IPS DF 4.7 (cell line): ENCODE results near the gene PPP1R12B.
"Not testable (repeated sequence)": the region's sequence is repeated elsewhere in the genome, so short reads cannot be mapped to it uniquely, and the experiment has no call there.

ENCODE experiments used
- DNase-seq: peaks from one replicate; pipeline ENCODE4 v3.0.0-alpha.2; 2013; ENCODE audit warnings: low spot score; ENCODE audit errors: extremely low read depth

The PPP1R12B gene

DNA sequence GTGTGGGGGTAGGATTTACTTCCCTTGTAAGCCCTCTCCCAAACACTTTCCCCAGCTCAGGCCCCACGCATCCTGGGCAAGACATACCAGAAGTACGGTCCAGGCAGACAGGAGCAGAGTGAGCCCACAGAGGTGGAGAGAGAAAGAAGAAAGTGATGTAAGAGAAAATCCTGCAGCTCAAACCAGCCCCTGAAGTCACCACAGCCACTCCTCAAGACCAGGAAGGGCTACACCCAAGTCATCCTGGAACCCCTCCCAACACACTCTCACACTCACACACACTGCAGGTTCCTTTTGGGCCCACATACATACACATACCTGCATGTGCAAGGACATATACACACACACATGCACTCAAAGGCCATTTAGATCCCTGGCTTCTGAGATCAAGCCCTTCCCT lies 254.9 kb downstream of the PPP1R12B start:
- DNase-seq: no peak

- DNase-seq: no peak
Observed at GRCh38 chr1:202605515-202605914, 257.0 kb downstream of the PPP1R12B start.

GRCh38 chr1:202612036-202612435 lies 263.5 kb downstream of the PPP1R12B start:
- not testable (repeated sequence) for DNase-seq

- no peak for DNase-seq
Observed at GRCh38 chr1:202613571-202613970, 265.1 kb downstream of the PPP1R12B start.

DNA sequence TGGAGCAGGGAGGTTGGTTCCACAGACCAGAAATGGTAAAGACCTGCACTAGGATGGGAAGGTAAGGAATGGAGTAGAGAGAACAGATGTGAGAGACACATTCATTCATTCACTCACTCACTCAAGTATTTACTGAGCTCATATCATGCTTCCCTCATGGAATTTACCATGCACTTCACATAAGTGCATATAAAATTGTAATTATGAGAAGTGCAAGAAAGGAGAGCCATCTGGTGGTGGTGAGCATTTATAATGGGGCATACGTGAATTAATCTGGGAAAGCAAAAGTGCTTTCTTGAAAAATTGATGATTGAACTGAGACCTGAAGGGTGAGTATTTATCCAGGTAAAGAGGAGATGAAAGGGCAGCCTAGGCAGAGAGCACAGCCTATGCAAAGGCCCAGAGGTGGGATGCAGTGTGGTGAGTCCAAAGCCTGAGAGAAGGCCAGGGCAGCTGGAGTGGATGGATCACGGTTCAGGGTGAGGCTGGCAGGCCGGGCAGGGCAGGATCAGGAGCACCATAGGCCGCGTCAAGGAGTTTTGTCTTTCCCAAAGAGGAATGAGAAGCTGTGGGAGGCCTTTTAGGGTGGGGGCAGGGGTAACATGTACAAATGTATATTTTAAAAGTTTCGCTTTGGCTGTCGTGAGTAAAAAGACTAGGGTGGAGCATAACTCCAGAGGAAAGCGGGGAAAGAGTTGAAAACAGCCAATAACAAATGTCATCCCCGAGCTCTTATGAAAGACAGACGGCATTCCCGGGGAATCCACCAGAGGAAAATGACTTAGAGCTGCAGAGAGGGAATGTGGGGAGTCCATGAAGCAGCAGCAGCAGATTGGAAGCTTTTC lies 266.1 kb downstream of the PPP1R12B start:
- DNase-seq: not testable (repeated sequence)

- DNase-seq: not testable (repeated sequence)
Observed at GRCh38 chr1:202615208-202615500, 266.7 kb downstream of the PPP1R12B start.

DNA sequence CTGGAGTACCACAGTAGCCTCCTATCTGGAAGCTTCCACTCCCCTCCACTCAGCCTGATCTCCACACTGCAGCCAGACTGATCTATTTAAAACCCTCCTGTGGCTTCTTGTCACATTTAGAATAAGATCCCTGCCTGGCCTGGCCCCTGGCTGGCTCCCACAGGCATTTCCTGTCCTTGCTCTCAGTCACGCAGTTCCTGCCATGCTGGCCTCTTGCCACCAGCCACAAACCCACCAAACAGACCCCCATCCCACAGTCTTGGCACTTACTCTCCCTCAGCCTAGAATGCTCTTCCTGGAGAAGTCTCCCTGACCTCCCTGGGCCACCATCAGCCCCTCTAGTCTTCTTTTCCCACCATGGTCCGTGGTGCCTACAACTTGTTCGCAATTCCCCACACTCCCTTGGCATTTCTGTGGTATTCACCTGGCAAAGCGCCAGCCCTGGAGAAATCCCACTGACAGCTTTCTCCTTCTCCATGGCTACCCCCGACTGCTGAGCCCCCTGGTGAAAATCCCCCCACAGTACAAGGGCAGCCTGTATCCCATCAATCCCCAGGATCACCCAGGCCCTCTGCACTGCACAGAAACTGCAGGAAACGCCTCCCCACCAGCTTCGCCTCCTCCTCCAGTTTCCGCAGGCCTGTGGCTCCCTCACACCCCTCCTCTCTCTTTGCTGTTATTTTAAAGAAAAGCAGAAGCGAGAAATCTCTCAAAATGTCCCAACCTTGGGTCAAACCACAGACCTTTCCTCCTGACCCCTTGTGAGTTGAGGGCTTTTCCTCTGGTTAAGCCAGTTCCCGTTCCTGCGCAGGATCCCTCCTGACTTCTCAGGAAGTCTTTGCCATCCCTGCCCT lies 267.2 kb downstream of the PPP1R12B start:
- DNase-seq: no peak

DNA sequence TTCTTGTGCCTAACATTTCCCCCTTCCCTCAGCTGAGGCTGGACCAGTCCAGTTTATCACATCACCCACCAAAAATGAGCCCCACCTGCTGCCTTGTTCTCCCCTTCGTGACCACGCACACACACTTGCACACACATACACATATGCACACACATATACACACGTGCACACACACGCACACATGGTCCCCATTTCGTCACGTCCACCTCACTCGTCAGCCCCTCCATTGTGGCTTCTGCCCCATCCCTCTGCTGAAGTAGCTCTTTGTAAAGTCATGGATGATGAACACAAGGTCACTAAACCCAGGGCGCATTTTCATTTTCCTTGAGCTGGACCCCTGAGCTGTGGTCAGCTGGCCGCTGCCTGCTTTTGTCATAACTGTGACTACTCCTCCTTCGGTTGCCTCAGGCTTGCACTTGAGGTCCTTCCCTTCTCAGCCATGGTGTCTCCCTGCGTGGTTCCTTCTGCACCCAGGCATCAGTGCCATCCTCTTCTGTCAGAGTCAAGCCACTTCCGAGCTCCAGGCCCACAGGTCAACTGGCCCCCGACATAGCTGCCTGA lies 267.9 kb downstream of the PPP1R12B start:
- no peak for DNase-seq

DNA sequence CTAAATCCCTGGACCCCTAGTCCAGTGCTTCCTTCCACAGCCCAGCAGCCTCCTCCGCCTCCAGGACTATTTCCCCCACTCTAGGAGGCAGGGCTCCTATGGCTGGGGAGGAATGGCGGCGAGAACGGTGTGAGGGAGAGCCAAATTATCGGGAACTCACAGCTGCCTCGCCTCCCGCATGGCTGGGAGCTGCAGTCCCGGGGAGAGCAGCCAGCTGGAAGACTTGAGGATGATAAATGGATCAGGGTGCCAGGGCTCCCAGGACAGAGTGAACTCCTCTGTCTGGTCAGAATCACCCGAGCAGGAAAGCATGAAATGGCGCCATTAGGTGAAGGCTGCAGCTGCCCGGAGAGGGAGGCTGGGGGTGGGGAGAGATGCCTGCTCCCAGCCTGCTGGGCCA lies 270.5 kb downstream of the PPP1R12B start:
- DNase-seq: not testable (repeated sequence)

DNA sequence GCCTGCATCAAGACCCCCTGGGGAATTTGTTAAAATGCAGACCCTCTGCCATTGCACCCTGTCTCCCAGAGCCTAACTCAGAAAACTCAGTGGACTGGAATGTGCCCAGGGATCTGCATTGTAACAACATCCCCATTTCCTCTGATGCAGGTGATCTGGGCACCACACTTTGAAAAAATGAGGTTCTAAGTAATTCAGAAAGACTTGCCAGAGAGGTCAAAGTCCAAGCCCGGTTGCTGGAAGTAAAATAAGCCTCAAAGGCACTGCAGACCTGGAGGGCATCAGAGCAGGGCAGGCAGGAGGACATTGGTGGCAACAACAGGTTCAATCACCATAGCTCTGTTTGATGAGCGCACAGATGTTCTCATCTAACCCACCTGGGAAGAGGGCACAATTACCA lies 271.0 kb downstream of the PPP1R12B start:
- no peak for DNase-seq

DNA sequence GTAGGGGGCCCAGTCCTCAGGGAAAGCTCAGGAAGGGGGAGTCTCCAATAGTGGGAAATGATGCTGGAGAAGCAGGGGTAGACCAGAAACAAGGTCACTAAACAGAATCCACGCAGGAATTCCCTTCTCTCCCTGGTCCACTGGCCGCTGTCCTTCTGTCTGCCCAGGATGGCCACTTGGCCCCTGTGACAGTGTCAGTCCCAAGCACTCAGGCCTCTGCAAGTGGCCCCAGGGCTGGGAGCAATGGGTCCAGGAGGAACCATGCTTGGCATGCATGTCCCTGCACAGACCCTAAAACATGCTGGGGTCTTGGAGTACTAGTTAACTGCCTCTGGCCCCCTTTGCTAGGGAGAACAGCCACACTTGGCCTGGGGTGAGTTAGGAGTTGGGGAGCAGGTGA lies 271.5 kb downstream of the PPP1R12B start:
- DNase-seq: not testable (repeated sequence)

- DNase-seq: no peak
Observed at GRCh38 chr1:202621446-202621845, 272.9 kb downstream of the PPP1R12B start.

DNA sequence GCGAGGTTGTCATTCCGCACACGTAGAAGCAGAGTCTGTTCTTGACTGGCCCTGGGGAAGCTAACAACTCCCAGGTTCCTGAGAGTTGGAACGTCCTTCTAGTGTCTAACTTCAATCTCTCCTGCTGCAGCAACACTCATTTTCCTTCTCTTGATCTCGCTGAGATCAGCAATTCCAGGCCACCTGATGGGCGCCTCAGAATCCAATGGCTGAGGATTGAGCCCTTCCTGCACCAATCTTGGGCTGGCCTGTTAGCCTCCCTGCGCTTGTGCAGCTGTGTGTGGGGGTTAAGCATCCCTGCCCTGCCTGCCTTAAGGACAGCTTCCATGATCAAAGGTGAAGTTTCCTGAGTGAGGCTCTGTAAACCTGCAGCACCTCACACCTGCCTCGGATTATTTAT lies 273.9 kb downstream of the PPP1R12B start:
- DNase-seq: no peak

DNA sequence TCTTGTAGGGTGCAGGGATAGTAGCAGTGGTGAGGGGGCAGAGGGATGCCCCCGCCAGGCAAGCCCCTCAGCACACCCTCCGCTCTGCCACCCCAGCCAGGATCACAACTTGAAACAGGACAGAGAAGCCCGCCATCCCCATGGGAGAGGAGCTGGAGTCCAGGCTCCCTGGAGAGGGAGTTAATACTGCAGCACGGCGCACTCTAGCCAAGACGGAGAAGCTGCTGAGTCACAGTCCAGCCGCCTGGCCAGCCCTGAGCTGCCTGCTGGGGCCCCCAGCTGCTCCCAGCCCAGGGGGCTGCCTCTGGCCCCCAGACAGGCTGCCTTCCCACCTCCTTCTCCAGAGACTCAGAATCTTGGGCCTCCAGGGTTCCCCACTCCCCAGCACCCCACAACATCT lies 274.6 kb downstream of the PPP1R12B start:
- DNase-seq: no peak

DNA sequence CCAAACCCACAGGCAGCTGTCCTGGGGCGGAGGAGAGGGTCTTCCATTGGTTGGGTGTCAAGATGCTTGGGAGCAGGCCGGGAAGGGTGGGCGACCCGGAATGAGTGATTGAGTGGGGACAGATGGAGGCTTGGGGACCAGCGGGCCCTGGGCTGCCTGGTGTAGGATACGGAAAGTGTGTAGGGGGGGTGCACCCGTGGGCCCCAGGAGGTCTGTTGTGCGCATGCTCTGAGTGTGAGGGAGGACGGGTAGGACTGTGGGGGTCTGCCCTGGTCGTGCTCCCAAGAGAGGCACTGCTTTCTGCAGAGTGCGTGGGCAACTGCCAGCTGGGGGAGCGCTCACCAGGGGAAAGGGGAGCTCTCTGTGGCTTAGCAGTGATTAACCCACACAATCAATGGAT lies 275.0 kb downstream of the PPP1R12B start:
- not testable (repeated sequence) for DNase-seq

DNA sequence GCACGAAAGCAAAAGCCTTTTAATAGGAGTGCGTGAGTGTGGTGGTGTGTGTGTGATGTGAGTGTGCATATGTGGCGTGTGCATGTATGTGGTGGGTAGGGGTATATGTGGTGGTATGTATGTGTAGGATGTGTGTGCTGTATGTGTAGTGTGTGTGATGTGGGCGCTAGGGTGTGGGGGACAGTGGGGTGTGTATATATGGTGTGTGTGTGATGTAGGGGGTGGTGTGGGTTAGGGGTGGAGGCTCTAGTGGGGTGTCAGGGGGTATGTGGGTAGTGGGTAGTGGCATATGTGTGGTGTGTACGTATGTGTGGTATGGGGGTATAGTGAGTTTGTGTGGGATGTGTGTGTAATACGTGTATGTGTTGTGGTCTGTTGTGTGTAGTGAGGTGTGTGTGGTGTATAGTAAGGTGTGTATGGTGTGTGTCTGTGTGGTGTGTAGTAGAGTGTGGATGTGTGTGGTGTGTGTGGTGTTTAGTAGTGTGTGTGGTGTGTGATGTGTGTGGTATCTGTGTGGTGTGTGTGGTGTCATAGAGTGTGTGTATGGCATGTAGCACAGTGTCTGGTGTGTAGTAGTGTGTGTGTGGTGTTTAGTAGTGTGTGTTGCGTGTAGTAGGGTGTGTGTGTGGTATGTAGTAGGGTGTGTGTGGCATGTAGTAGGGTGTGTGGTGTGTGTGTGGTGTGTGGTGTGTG lies 275.7 kb downstream of the PPP1R12B start:
- no peak for DNase-seq

DNA sequence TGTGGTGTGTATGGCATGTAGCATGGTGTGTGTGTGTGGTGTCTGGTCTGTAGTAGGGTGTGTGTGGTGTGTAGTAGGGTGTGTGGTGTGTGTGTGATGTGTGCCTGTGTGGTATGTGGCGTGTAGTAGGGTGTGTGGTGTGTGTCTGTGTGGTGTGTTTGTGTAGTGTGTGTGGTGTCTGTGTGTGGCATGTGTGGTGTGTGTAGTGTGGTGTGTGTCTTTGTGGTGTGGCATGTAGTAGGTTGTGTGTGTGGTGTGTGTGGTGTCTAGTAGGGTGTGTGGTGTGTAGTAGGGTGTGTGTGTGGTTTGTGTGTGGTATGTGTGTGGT lies 276.2 kb downstream of the PPP1R12B start:
- DNase-seq: no peak

DNA sequence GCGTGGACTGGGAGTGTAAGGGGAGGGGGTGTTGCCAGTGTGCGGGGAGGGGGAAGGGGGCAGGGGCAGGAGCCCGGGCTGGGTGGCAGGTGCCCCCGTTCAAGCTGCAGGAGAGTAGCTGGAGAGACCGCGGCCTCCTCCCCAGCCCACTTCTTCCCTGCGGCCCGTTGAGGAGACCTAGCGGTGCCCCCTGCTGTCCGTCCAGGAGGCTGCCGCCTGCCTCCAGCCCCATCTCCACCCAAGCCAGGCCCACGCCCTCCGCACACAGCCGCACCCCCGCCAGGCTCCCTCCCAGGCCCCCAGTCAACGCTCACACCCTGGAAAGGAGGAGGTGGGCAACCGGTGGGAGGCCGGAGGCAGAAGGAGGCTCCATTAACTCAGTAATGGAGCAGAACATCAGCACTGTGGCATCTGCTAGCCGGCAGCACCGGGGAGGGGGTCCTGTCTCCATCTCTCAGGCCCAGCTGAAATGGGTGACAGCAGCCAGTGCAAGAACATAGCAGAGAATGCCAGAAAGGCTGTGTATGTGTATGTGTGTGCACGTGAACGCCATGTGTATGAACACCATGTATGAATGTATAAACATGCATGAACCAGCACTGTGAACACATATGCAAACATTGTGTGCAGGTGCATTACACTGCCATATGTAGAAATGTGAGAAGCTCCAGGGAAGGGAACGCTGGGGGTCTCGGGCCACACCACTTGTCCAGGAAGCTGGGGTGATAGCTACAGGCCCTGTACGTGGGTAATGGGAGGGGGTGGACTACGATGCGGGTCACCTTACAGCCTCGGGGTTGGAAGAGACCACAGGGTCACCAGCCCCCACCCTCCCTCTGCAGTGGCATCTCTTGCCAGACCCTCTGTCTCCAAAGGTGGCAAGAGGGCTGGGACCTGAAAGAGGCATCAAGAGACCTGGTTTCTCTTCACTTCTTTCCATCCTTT lies 277.2 kb downstream of the PPP1R12B start:
- DNase-seq: no peak

GRCh38 chr1:202627036-202627435 lies 278.5 kb downstream of the PPP1R12B start:
- not testable (repeated sequence) for DNase-seq

GRCh38 chr1:202627841-202628565 lies 279.5 kb downstream of the PPP1R12B start:
- no peak for DNase-seq
